ENCODE measurements around the gene TGIF1.
"Not testable (repeated sequence)": the region's sequence is repeated elsewhere in the genome, so short reads cannot be mapped to it uniquely, and the experiment has no call there.

TGIF1 gene

GRCh38 chr18:3409811-3410210 is 40.2 kb upstream of the TGIF1 start:
- H3K4me2 ChIP-seq (ENCODE audit: low read length) = no peak overlapping the region
- H3K79me2 ChIP-seq (ENCODE audit: control insufficient read depth, low read length) = no peaks in the 10 kb centered on the region
- H4K20me1 ChIP-seq (ENCODE audit: control insufficient read depth, insufficient read depth, low read depth, low read length) = no peaks in the 10 kb centered on the region
- no peaks in the 10 kb centered on the region for H3K9me3 ChIP-seq (ENCODE audit: control insufficient read depth, insufficient read depth, low read length)
- H3K4me3 ChIP-seq (ENCODE audit: low read length) = no peak overlapping the region
- no peaks in the 10 kb centered on the region for H3K4me1 ChIP-seq (ENCODE audit: control insufficient read depth, low read length)
- H3K36me3 ChIP-seq (ENCODE audit: control insufficient read depth, low read length) = no peaks in the 10 kb centered on the region
- H3K27me3 ChIP-seq (ENCODE audit: control insufficient read depth, low read length) = no peaks in the 10 kb centered on the region
- TF ChIP-seq CTCF (IDR thresholded peaks at IDR 0.05; ENCODE audit: low read depth, low read length, poor library complexity, severe bottlenecking) (no peak), EZH2phosphoT487 (IDR thresholded peaks at IDR 0.05; ENCODE audit: borderline replicate concordance, low read length) (no peak)
- no peaks in the 10 kb centered on the region for H3F3A ChIP-seq (ENCODE audit: control insufficient read depth, insufficient read depth)
- H3K27ac ChIP-seq (ENCODE audit: low read depth, low read length) = no peak overlapping the region
- no peaks in the 10 kb centered on the region for H3K9me2 ChIP-seq (replicated peaks; ENCODE audit: control insufficient read depth, low read length)

GRCh38 chr18:3410273-3410672 is 39.7 kb upstream of the TGIF1 start:
- no peak overlapping the region for H3K4me2 ChIP-seq (ENCODE audit: low read length)
- no peaks in the 10 kb centered on the region for H3K4me1 ChIP-seq (ENCODE audit: control insufficient read depth, low read length)
- H3K79me2 ChIP-seq (ENCODE audit: control insufficient read depth, low read length) = no peaks in the 10 kb centered on the region
- H3K36me3 ChIP-seq (ENCODE audit: control insufficient read depth, low read length) = no peaks in the 10 kb centered on the region
- no peak for TF ChIP-seq CTCF (IDR thresholded peaks at IDR 0.05; ENCODE audit: low read depth, low read length, poor library complexity, severe bottlenecking)
- no peak for TF ChIP-seq EZH2phosphoT487 (IDR thresholded peaks at IDR 0.05; ENCODE audit: borderline replicate concordance, low read length)
- H3K27me3 ChIP-seq (ENCODE audit: control insufficient read depth, low read length) = no peaks in the 10 kb centered on the region
- H3K27ac ChIP-seq (ENCODE audit: low read depth, low read length) = no peak overlapping the region
- H3K9me2 ChIP-seq (replicated peaks; ENCODE audit: control insufficient read depth, low read length) = no peaks in the 10 kb centered on the region
- no peaks in the 10 kb centered on the region for H3F3A ChIP-seq (ENCODE audit: control insufficient read depth, insufficient read depth)
- H3K4me3 ChIP-seq (ENCODE audit: low read length) = no peak overlapping the region
- H4K20me1 ChIP-seq (ENCODE audit: control insufficient read depth, insufficient read depth, low read depth, low read length) = no peaks in the 10 kb centered on the region
- H3K9me3 ChIP-seq (ENCODE audit: control insufficient read depth, insufficient read depth, low read length) = no peaks in the 10 kb centered on the region

GRCh38 chr18:3410876-3411275 is 39.1 kb upstream of the TGIF1 start:
- not testable (repeated sequence) for H3K4me2 ChIP-seq (ENCODE audit: low read length); H3K36me3 ChIP-seq (ENCODE audit: control insufficient read depth, low read length); H3F3A ChIP-seq (ENCODE audit: control insufficient read depth, insufficient read depth); H3K9me3 ChIP-seq (ENCODE audit: control insufficient read depth, insufficient read depth, low read length); H3K27ac ChIP-seq (ENCODE audit: low read depth, low read length); H3K9me2 ChIP-seq (replicated peaks; ENCODE audit: control insufficient read depth, low read length); H3K4me1 ChIP-seq (ENCODE audit: control insufficient read depth, low read length); H3K27me3 ChIP-seq (ENCODE audit: control insufficient read depth, low read length); H3K4me3 ChIP-seq (ENCODE audit: low read length); H3K79me2 ChIP-seq (ENCODE audit: control insufficient read depth, low read length); H4K20me1 ChIP-seq (ENCODE audit: control insufficient read depth, insufficient read depth, low read depth, low read length)

- H3K36me3 ChIP-seq (ENCODE audit: control insufficient read depth, low read length) = no peaks in the 10 kb centered on the region
- no peaks in the 10 kb centered on the region for H3K9me3 ChIP-seq (ENCODE audit: control insufficient read depth, insufficient read depth, low read length)
- no peaks in the 10 kb centered on the region for H4K20me1 ChIP-seq (ENCODE audit: control insufficient read depth, insufficient read depth, low read depth, low read length)
- no peaks in the 10 kb centered on the region for H3F3A ChIP-seq (ENCODE audit: control insufficient read depth, insufficient read depth)
- TF ChIP-seq CTCF (IDR thresholded peaks at IDR 0.05; ENCODE audit: low read depth, low read length, poor library complexity, severe bottlenecking) (no peak), EZH2phosphoT487 (IDR thresholded peaks at IDR 0.05; ENCODE audit: borderline replicate concordance, low read length) (no peak)
- H3K4me3 ChIP-seq (ENCODE audit: low read length) = no peak overlapping the region
- no peak overlapping the region for H3K4me2 ChIP-seq (ENCODE audit: low read length)
- no peaks in the 10 kb centered on the region for H3K27me3 ChIP-seq (ENCODE audit: control insufficient read depth, low read length)
- no peak overlapping the region for H3K27ac ChIP-seq (ENCODE audit: low read depth, low read length)
- H3K4me1 ChIP-seq (ENCODE audit: control insufficient read depth, low read length) = no peaks in the 10 kb centered on the region
- H3K79me2 ChIP-seq (ENCODE audit: control insufficient read depth, low read length) = no peaks in the 10 kb centered on the region
- no peaks in the 10 kb centered on the region for H3K9me2 ChIP-seq (replicated peaks; ENCODE audit: control insufficient read depth, low read length)
Observed at GRCh38 chr18:3411327-3411726, 38.6 kb upstream of the TGIF1 start.
